ENCODE measurements around the gene TNFRSF8. TPM values are rescaled to one million over a fixed set of nuclear protein-coding genes. Genes with fewer than 3 reads are reported as not detected.

Gene TNFRSF8
- polyA plus RNA-seq, 2 of the 4 experiments (the other 2 are of a cell fraction) = 0.05 TPM; not detected in 1

- ChIA-PET POLR2A (no interaction called here), CTCF (interaction anchor here (2.9 kb wide), 1 partner anchor 9 kb away, joined by 12 read pairs; no protein-coding TSS in a partner anchor)
- Histone ChIP-seq H3K9me3 (no peaks in the 10 kb centered on the region), H3K4me3 (no peak overlapping the region), H3K4me1 (peaks cover 8% of the 10 kb centered on the region; the same call in 1 of the 3 replicates), H3K27ac (no peak overlapping the region), H3K4me2 (no peak overlapping the region)
- TF ChIP-seq HEYL (CRISPR knock-in tag; IDR thresholded peaks at IDR 0.05) (no peak), PHF8 (IDR thresholded peaks at IDR 0.05; ENCODE audit: borderline replicate concordance, low read depth) (no peak), SMC3 (IDR thresholded peaks at IDR 0.05) (no peak), FOSB (CRISPR knock-in tag; IDR thresholded peaks at IDR 0.05) (no peak), JUN (IDR thresholded peaks at IDR 0.05) (no peak), HOXB5 (CRISPR knock-in tag; IDR thresholded peaks at IDR 0.05) (no peak), ATOH8 (CRISPR knock-in tag; IDR thresholded peaks at IDR 0.05; ENCODE audit: low read depth) (no peak), ZSCAN20 (CRISPR knock-in tag; IDR thresholded peaks at IDR 0.05) (no peak), CHD2 (IDR thresholded peaks at IDR 0.05; ENCODE audit: low read length, partially characterized antibody) (no peak), E2F6 (IDR thresholded peaks at IDR 0.05; ENCODE audit: borderline replicate concordance, low read depth) (no peak)
- 40% methylated on average over 4 of the region's 4 CpGs for WGBS (ENCODE audit: missing lambda C conversion rate)
- FAIRE-seq = no peak
- ATAC-seq = peak in 1 of 2 experiments; percentile 56; a peak in 3 of 6 replicates
- no peak for DNase-seq (ENCODE audit: low read depth in 1 of 2, low spot score in 1 of 2)
These were observed 13.5 kb upstream of the TNFRSF8 start for GRCh38 chr1:12049616-12050015.

- no peak for FAIRE-seq
These were observed 11.7 kb upstream of the TNFRSF8 start for GRCh38 chr1:12051361-12051760.

More at GRCh38 chr1:12051361-12051760, 11.7 kb upstream of the TNFRSF8 start:
- H3K4me1 ChIP-seq = peaks cover 8% of the 10 kb centered on the region; the same call in 1 of the 3 replicates
- no peak overlapping the region for H3K4me3 ChIP-seq
- 67% methylated on average over 1 of the region's 1 CpG for WGBS (ENCODE audit: missing lambda C conversion rate)
- no peak overlapping the region for H3K4me2 ChIP-seq
- DNase-seq (ENCODE audit: low read depth in 1 of 2, low spot score in 1 of 2) (no peak), ATAC-seq (no peak)
- CTCF ChIA-PET = interaction anchor here (0.7 to 2.9 kb wide), 4 partner anchors 10 to 73 kb away, joined by 3 to 12 read pairs (median 4); no protein-coding TSS in a partner anchor
- no peak overlapping the region for H3K27ac ChIP-seq
- H3K9me3 ChIP-seq = no peaks in the 10 kb centered on the region
- TF ChIP-seq, protein P1, sequence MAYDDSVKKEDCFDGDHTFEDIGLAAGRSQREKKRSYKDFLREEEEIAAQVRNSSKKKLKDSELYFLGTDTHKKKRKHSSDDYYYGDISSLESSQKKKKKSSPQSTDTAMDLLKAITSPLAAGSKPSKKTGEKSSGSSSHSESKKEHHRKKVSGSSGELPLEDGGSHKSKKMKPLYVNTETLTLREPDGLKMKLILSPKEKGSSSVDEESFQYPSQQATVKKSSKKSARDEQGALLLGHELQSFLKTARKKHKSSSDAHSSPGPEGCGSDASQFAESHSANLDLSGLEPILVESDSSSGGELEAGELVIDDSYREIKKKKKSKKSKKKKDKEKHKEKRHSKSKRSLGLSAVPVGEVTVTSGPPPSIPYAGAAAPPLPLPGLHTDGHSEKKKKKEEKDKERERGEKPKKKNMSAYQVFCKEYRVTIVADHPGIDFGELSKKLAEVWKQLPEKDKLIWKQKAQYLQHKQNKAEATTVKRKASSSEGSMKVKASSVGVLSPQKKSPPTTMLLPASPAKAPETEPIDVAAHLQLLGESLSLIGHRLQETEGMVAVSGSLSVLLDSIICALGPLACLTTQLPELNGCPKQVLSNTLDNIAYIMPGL (CRISPR knock-in tag; IDR thresholded peaks at IDR 0.05; ENCODE audit: borderline replicate concordance) = no peak
- TF ChIP-seq ZNF302 (CRISPR knock-in tag; IDR thresholded peaks at IDR 0.05) = no peak
- TF ChIP-seq HOXA7 (CRISPR knock-in tag; IDR thresholded peaks at IDR 0.05) = no peak
- no peak for TF ChIP-seq HEYL (CRISPR knock-in tag; IDR thresholded peaks at IDR 0.05)
- TF ChIP-seq MYC (IDR thresholded peaks at IDR 0.05; ENCODE audit: borderline replicate concordance, low read length) = no peak
- TF ChIP-seq HDAC2 (IDR thresholded peaks at IDR 0.05) = no peak
- TF ChIP-seq, protein P2, sequence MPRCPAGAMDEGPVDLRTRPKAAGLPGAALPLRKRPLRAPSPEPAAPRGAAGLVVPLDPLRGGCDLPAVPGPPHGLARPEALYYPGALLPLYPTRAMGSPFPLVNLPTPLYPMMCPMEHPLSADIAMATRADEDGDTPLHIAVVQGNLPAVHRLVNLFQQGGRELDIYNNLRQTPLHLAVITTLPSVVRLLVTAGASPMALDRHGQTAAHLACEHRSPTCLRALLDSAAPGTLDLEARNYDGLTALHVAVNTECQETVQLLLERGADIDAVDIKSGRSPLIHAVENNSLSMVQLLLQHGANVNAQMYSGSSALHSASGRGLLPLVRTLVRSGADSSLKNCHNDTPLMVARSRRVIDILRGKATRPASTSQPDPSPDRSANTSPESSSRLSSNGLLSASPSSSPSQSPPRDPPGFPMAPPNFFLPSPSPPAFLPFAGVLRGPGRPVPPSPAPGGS (IDR thresholded peaks at IDR 0.05) = no peak
- TF ChIP-seq, protein P3, sequence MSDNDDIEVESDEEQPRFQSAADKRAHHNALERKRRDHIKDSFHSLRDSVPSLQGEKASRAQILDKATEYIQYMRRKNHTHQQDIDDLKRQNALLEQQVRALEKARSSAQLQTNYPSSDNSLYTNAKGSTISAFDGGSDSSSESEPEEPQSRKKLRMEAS (IDR thresholded peaks at IDR 0.05) = no peak
- TF ChIP-seq MAFK (IDR thresholded peaks at IDR 0.05; ENCODE audit: partially characterized antibody) = no peak
- TF ChIP-seq POLR2AphosphoS2 (conservative IDR thresholded peaks at IDR 0.05; ENCODE audit: low read length) = no peak
- TF ChIP-seq RARB (CRISPR knock-in tag; IDR thresholded peaks at IDR 0.05) = no peak
- TF ChIP-seq JUN (IDR thresholded peaks at IDR 0.05) = no peak
- POLR2A ChIA-PET = interaction anchor here (0.7 kb wide), 1 partner anchor 143 kb away, joined by 3 read pairs; no protein-coding TSS in a partner anchor

All from A549 (cell line).